ENCODE data around the gene KAZN. TPM values are rescaled to one million over a fixed set of nuclear protein-coding genes. Genes with fewer than 3 reads are reported as not detected.

KAZN gene
- total and polyA plus RNA-seq, 3 donors from 2014 or later: 12.1 to 14.6 (median 13.8) TPM

DNA sequence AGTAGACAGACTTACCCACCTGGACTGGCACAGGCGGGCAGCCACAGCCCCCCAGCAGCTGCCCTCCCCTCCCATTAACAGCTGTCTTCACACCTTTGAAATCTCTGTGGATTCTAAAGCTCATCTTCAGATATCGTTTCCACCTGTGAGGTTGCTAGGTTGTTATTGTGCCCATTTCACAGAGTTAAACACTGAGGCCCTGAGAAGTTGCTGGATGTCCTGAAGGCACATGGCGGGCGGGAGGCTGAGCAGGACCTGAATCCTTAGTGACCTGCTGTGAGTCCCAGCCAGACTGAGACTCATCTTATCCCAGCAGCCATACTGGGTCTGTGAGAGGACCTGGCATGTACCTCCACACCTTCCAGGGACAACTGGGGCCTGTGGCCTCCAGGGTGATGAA lies 420.3 kb downstream of the KAZN start:
- WGBS, 2 donors: 87 to 99% methylated on average over 4 of the region's 4 CpGs
- Histone ChIP-seq H3K27me3 (no peaks in the 10 kb centered on the region), H3K9me3 (no peaks in the 10 kb centered on the region), H3K36me3 (ENCODE audit: low read depth, missing control alignments) (no peaks in the 10 kb centered on the region), H3K27ac (no peak overlapping the region), H3K4me1 (peaks cover 3% of the 10 kb centered on the region), H3K4me3 (no peak overlapping the region)
- intact Hi-C loops (cut with DNase I; ENCODE audit: low total_unique reads): no loop called here
- TF ChIP-seq POLR2A (IDR thresholded peaks at IDR 0.05): no peak
- TF ChIP-seq, protein P1, sequence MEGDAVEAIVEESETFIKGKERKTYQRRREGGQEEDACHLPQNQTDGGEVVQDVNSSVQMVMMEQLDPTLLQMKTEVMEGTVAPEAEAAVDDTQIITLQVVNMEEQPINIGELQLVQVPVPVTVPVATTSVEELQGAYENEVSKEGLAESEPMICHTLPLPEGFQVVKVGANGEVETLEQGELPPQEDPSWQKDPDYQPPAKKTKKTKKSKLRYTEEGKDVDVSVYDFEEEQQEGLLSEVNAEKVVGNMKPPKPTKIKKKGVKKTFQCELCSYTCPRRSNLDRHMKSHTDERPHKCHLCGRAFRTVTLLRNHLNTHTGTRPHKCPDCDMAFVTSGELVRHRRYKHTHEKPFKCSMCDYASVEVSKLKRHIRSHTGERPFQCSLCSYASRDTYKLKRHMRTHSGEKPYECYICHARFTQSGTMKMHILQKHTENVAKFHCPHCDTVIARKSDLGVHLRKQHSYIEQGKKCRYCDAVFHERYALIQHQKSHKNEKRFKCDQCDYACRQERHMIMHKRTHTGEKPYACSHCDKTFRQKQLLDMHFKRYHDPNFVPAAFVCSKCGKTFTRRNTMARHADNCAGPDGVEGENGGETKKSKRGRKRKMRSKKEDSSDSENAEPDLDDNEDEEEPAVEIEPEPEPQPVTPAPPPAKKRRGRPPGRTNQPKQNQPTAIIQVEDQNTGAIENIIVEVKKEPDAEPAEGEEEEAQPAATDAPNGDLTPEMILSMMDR (IDR thresholded peaks at IDR 0.05): no peak
- no peak for DNase-seq

DNA sequence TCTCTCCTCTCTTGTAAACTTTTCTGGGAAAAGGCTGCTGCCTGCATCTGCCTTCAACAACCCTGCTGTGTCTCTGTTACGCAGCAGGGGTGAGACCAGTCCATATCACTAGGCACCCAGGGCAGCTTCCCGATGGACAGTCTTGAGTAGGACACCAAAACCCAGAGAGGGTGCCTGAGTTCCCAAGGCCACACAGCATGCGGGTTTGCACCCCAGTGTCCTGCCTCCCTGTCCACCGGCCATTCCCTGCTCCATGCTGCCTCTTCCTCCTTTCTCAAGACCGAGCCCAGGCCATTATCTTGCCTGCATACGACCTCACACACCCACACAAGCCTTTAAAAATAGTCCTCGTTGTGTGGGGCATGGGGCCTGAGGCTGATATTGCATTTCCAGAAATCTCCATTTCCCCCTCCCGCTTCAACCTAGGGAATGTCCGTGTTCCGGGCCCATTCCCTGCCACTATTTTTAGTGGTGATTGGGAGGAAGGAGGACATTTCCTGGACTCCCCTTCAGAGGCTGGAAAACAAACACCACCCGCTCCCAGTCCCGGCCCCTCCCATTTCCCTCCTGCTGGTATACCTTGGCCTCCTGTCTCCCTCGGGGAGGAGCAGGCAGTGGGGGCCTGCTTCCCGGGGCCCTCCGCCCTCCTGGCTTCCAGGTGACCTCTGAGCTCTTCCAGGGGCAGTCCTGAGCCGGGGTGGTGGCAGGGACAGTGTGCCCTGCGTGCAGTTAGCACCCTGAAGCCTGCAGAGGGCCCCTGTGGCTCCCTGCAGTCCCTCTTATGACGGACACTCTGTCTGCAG lies 422.7 kb downstream of the KAZN start:
- 58 to 66% methylated on average over 18 of the region's 18 CpGs for whole genome bisulfite sequencing, 2 donors
- DNase-seq: no peak
- intact Hi-C loops (cut with DNase I; ENCODE audit: low total_unique reads): loop anchor here (10.0 kb wide), 1 partner anchor 96 kb away; no protein-coding TSS in a partner anchor

DNA sequence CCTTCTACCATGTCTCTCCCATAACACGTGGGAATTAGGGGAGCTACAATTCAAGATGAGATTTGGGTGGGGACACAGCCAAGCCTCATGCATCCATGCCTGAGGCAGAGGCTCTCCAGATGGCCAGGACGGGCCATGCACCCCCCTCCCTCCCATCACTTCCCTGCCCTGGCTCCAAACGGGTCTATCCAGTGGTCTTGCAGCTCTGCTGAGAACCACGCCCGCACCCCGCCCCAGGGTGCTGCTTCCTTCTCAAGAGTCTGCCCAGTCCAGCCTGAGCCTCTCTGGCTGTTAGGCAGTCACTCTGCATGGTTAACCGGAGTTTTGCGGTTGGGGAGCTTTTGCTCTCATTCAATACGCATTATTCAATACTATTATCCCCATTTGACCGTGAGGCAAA lies 423.6 kb downstream of the KAZN start:
- no peak for TF ChIP-seq POLR2A (IDR thresholded peaks at IDR 0.05)
- TF ChIP-seq, protein P1 (IDR thresholded peaks at IDR 0.05): no peak
- no peaks in the 10 kb centered on the region for H3K36me3 ChIP-seq (ENCODE audit: low read depth, missing control alignments)
- 88 to 98% methylated on average over 5 to 10 of the region's 10 CpGs for WGBS, 2 donors
- no peak for DNase-seq
- no peak overlapping the region for H3K4me3 ChIP-seq
- no peaks in the 10 kb centered on the region for H3K27me3 ChIP-seq
- H3K27ac ChIP-seq: no peak overlapping the region
- peaks cover 8% of the 10 kb centered on the region for H3K4me1 ChIP-seq
- H3K9me3 ChIP-seq: no peaks in the 10 kb centered on the region
- intact Hi-C loops (cut with DNase I; ENCODE audit: low total_unique reads): loop anchor here (10.0 kb wide), 1 partner anchor 97 kb away; no protein-coding TSS in a partner anchor

More for the DNA sequence above, 422.7 kb downstream of the KAZN start:
- Histone ChIP-seq H3K27me3 (no peaks in the 10 kb centered on the region), H3K36me3 (ENCODE audit: low read depth, missing control alignments) (no peaks in the 10 kb centered on the region), H3K4me1 (peaks cover 6% of the 10 kb centered on the region), H3K27ac (no peak overlapping the region), H3K4me3 (no peak overlapping the region), H3K9me3 (no peaks in the 10 kb centered on the region)
- TF ChIP-seq, protein P1 (IDR thresholded peaks at IDR 0.05): no peak

DNA sequence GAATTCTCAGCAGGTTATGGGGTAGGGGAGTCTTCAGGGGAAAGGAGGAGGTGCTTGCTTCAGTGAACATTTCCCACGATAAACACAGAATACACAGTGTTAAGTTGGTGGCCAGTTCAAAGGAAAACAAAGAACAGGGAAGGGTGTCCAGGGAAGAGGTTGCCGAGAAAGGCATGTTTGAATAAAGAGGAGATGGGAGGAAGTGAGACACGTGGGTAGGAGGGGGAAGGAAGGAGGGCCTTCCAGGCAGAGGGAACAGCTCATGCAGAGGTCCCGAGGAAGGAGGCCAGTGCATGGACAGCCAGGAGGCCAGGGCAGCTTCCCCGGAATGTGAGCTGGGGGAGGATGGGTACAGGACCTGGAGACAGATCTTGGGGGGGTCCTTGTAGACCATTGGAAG lies 424.7 kb downstream of the KAZN start:
- no peak for TF ChIP-seq POLR2A (IDR thresholded peaks at IDR 0.05)
- TF ChIP-seq, protein P1 (IDR thresholded peaks at IDR 0.05): no peak
- Histone ChIP-seq H3K4me1 (peaks cover 16% of the 10 kb centered on the region), H3K36me3 (ENCODE audit: low read depth, missing control alignments) (no peaks in the 10 kb centered on the region), H3K9me3 (no peaks in the 10 kb centered on the region), H3K27me3 (no peaks in the 10 kb centered on the region), H3K27ac (no peak overlapping the region), H3K4me3 (no peak overlapping the region)
- intact Hi-C loops (cut with DNase I; ENCODE audit: low total_unique reads): loop anchor here (10.0 kb wide), 1 partner anchor 98 kb away; no protein-coding TSS in a partner anchor
- WGBS, 2 donors: 69 to 71% methylated on average over 5 of the region's 5 CpGs
- no peak for DNase-seq

All from testis (tissue), 3 donors.